ENCODE data around the gene TMEM135.
A peak's percentile ranks its signal among the peaks of the same experiment; 100 is the strongest.

Gene TMEM135

DNA sequence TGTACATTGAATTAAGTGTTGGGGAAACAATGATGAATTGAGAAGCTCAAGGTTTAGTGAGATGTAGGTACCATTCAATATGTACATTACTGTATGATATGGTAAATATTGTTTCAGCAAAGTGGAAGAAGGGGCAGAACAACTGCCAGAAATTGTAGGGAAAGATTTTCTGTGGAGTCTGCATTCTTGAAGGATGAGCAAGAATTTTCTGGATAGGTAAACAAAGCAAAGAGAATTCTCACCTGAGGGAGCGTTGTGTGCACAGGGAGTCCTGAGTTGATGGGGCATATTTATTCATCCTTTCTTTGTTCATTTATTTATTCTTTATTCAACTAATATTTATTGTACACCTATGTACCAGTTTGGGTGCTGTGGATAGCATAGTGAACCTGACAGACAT lies 83.2 kb downstream of the TMEM135 start:
- DNase-seq: no peak
- Mint-ChIP-seq H3K9me3 (peaks cover 6% of the 10 kb centered on the region), H3K36me3 (ENCODE audit: low read depth) (peaks cover 33% of the 10 kb centered on the region), H3K27me3 (ENCODE audit: low read depth, poor library complexity) (no peaks in the 10 kb centered on the region), H3K27ac (no peak overlapping the region), H3K4me3 (no peak overlapping the region), H3K4me1 (no peaks in the 10 kb centered on the region)
- TF ChIP-seq, protein P1, sequence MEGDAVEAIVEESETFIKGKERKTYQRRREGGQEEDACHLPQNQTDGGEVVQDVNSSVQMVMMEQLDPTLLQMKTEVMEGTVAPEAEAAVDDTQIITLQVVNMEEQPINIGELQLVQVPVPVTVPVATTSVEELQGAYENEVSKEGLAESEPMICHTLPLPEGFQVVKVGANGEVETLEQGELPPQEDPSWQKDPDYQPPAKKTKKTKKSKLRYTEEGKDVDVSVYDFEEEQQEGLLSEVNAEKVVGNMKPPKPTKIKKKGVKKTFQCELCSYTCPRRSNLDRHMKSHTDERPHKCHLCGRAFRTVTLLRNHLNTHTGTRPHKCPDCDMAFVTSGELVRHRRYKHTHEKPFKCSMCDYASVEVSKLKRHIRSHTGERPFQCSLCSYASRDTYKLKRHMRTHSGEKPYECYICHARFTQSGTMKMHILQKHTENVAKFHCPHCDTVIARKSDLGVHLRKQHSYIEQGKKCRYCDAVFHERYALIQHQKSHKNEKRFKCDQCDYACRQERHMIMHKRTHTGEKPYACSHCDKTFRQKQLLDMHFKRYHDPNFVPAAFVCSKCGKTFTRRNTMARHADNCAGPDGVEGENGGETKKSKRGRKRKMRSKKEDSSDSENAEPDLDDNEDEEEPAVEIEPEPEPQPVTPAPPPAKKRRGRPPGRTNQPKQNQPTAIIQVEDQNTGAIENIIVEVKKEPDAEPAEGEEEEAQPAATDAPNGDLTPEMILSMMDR (IDR thresholded peaks at IDR 0.05): no peak

DNA sequence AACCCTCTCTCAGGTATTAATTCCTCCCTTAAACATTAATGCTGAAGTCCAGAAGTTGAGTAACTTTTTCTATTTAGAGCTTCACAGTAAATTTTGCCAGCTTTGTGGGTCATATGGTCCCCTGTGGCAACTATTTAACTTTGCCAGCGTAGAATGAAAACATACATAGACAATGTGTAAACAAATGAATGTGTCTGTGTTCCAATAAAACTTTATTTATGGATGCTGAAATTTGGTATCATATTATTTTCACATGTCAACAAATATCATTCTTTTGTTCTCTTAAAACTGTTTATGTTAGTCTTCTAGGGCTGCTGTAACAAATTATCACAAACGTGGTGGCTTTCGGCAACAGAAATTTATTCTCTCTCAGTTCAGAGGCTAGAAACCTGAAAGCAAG lies 85.1 kb downstream of the TMEM135 start:
- Mint-ChIP-seq H3K4me3 (no peak overlapping the region), H3K36me3 (ENCODE audit: low read depth) (peaks cover 21% of the 10 kb centered on the region), H3K27me3 (ENCODE audit: low read depth, poor library complexity) (no peaks in the 10 kb centered on the region), H3K9me3 (peaks cover 6% of the 10 kb centered on the region), H3K27ac (no peak overlapping the region), H3K4me1 (peaks cover 12% of the 10 kb centered on the region)
- TF ChIP-seq, protein P1 (IDR thresholded peaks at IDR 0.05): no peak
- no peak for DNase-seq

DNA sequence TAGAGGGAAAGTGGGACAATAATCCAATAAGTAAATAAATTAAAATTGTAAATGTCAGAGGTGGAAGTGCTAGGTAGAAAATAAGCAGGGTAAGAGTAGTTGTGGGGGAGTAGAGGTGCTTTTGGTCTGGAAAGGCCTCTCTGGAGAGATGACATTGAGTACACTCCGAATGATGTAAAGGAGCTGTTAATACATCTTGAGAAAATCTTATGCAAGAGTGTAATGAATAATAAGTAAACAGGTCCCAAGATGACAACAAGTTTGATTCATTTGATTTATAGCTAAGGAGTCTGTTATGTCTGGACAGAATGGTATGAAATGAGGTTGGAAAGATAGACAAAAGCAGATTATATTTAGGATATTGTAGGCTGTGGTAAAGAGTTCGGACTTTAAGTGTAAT lies 87.5 kb downstream of the TMEM135 start:
- Mint-ChIP-seq H3K4me3 (no peak overlapping the region), H3K36me3 (ENCODE audit: low read depth) (peaks cover 13% of the 10 kb centered on the region), H3K4me1 (peaks cover 20% of the 10 kb centered on the region), H3K9me3 (peaks cover 6% of the 10 kb centered on the region), H3K27ac (no peak overlapping the region), H3K27me3 (ENCODE audit: low read depth, poor library complexity) (no peaks in the 10 kb centered on the region)
- no peak for DNase-seq
- TF ChIP-seq, protein P1 (IDR thresholded peaks at IDR 0.05): no peak

DNA sequence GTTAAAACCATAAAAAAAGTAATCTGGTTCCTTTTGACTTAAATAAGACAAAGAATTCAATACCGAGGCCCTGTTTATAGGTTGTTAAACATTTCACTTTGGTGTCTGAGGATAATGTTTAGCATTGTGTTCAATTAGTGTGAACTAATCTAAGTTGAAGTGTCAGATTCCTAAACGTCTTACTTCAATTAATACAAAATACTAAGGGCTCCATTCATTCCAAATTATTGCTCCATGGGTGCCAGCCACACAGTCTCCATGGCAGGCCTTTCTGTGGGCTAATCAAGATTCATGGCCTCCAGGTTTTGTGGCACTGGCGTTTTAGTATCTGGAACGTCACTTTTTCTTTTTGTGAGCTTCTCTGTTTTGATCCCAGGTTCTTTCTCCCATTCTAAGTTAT lies 89.4 kb downstream of the TMEM135 start:
- Mint-ChIP-seq H3K36me3 (ENCODE audit: low read depth) (peaks cover 9% of the 10 kb centered on the region), H3K4me1 (peaks cover 20% of the 10 kb centered on the region), H3K9me3 (peaks cover 5% of the 10 kb centered on the region), H3K27me3 (ENCODE audit: low read depth, poor library complexity) (no peaks in the 10 kb centered on the region), H3K27ac (peak overlapping the region; percentile 72), H3K4me3 (no peak overlapping the region)
- DNase-seq: no peak
- TF ChIP-seq, protein P1 (IDR thresholded peaks at IDR 0.05): no peak

DNA sequence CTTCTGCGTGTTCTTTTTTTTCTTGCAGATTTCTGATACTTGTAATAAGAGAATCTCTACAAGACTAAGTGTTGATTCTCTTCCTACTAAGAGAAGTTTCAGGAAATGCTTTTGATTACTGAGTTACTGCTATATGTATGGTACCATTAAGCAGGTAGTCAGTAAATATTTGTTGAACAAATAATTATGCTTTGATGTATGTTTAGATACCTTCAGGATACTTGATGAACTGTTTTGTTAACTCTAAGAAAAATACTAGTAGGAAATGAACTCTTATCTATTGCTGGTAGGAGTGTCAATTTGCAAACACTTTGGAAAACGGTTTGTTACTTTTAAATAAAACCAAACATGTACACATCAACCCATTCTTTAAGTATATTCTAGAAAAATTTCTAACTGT lies 90.6 kb downstream of the TMEM135 start:
- Mint-ChIP-seq H3K4me3 (no peak overlapping the region), H3K4me1 (peaks cover 20% of the 10 kb centered on the region), H3K9me3 (peaks cover 5% of the 10 kb centered on the region), H3K36me3 (ENCODE audit: low read depth) (peaks cover 16% of the 10 kb centered on the region), H3K27ac (peak overlapping the region; percentile 1), H3K27me3 (ENCODE audit: low read depth, poor library complexity) (no peaks in the 10 kb centered on the region)
- no peak for DNase-seq
- TF ChIP-seq, protein P1 (IDR thresholded peaks at IDR 0.05): no peak

DNA sequence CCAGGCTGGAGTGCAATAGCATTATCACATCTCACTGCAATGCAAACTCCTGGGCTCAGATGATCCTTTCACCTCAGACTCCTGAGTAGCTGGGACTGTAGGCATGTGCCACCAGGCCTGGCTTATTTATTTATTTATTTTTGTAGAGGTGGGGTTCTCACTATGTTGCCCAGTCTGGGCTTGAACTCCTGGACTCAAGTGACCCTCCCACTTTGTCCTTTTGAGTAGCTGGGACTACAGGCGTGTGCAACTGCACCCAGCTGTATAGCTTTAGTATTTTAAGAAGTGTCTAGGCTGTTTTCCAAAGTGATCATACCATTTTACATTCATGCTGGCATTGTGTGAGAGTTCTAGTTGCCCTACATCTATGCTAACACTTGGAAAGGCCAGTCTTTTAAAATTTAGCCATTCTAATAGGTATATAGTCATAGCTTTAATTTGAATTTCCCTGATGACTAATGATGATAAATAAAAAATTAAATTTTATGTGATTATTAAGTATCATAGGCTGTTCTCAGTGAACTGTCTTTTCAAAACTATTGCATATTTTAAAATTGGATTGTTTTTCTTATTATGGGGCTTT lies 96.9 kb downstream of the TMEM135 start:
- Mint-ChIP-seq H3K4me1 (no peaks in the 10 kb centered on the region), H3K9me3 (peaks cover 27% of the 10 kb centered on the region), H3K36me3 (ENCODE audit: low read depth) (peaks cover 42% of the 10 kb centered on the region), H3K4me3 (no peak overlapping the region), H3K27me3 (ENCODE audit: low read depth, poor library complexity) (no peaks in the 10 kb centered on the region), H3K27ac (no peak overlapping the region)
- TF ChIP-seq, protein P1 (IDR thresholded peaks at IDR 0.05): no peak
- no peak for DNase-seq
